Esophagus muscularis mucosa (tissue), 4 donors: ENCODE measurements around the gene YPEL4. TPM values are rescaled to one million over a fixed set of nuclear protein-coding genes. Genes with fewer than 3 reads are reported as not detected.

ENCODE experiments used
- DNase-seq: peaks from one replicate; pipeline ENCODE4 v3.0.0-alpha.2; 2017; ENCODE audit errors: extremely low spot score
- H3K27ac ChIP-seq, 4 donors: fragments of 200-600 bp; sonication (generic); replicated peaks in 1 of 4; 1 replicate in 3 of 4; 2 replicates in 1 of 4; pipeline ENCODE4 v1.5.1; 2016 to 2019; ENCODE audit warnings: mild to moderate bottlenecking in 1 of 4
- H3K27me3 ChIP-seq, 4 donors: fragments of 200-600 bp; sonication (generic); one replicate each; pipeline versions ENCODE4 v1.5.1 to v1.6.0; 2016 to 2019
- H3K36me3 ChIP-seq, 4 donors: fragments of 200-600 bp; sonication (generic); one replicate each; pipeline ENCODE4 v1.5.1; 2016 to 2019
- H3K4me1 ChIP-seq, 4 donors: fragments of 200-600 bp; sonication (generic); one replicate each; pipeline ENCODE4 v1.5.1; 2016 to 2019
- H3K4me3 ChIP-seq, 4 donors: fragments of 200-600 bp; sonication (generic); 1 replicate in 2 of 4; 2 replicates in 2 of 4; pipeline ENCODE4 v1.5.1; 2016 to 2019; ENCODE audit warnings: mild to moderate bottlenecking in 4 of 4, moderate library complexity in 1 of 4
- H3K9me3 ChIP-seq, 4 donors: fragments of 200-600 bp; sonication (generic); 1 replicate in 3 of 4; 2 replicates in 1 of 4; pipeline ENCODE4 v1.5.1; 2016 to 2019
- EP300 ChIP-seq: sonication (generic); formaldehyde crosslinking; IDR thresholded peaks from one replicate; pipeline ENCODE4 v1.6.1; 2017; ENCODE audit warnings: antibody characterized with exemption
- POLR2A ChIP-seq: fragments of 450-650 bp; IDR thresholded peaks from one replicate; pipeline ENCODE4 v1.6.1; 2017; ENCODE audit warnings: antibody characterized with exemption, moderate library complexity, mild to moderate bottlenecking, low read depth
- POLR2AphosphoS5 ChIP-seq, 2 donors: sonication (generic); formaldehyde crosslinking; IDR thresholded peaks; one replicate each; pipeline ENCODE4 v1.6.1; 2017; ENCODE audit warnings: antibody characterized with exemption in 2 of 2
- WGBS: methylation state at CpG from one replicate; pipeline ENCODE4 v1.1.5; 2018; 5-methylcytosine and 5-hydroxymethylcytosine counted together
- intact Hi-C: fragments of 100-400 bp; cut with DNase I; formaldehyde crosslinking; loops from one replicate; pipeline ENCODE4 v1.15.1; 2023
- total RNA-seq, 4 donors: library from RNA; depleted of rRNA; stranded (reverse); fragments of >200 nt; gene quantifications; one replicate each; pipeline versions ENCODE4 v1.1.0 to v1.2.1, GENCODE V29; 2016
- TF ChIP-seq, protein P1 (sequence below), 3 experiments: fragments of 200-600 bp in 2 of 3; fragments of 450-650 bp in 1 of 3; sonication (generic) in 2 of 3; IDR thresholded peaks; one replicate each; pipeline ENCODE4 v1.5.1; 2017 to 2019; ENCODE audit warnings: antibody characterized with exemption in 3 of 3, mild to moderate bottlenecking in 2 of 3, moderate library complexity in 1 of 3

The YPEL4 gene
- total RNA-seq, 4 donors from 2014 or later = 0.50 to 2.5 (median 1.0) TPM

DNA sequence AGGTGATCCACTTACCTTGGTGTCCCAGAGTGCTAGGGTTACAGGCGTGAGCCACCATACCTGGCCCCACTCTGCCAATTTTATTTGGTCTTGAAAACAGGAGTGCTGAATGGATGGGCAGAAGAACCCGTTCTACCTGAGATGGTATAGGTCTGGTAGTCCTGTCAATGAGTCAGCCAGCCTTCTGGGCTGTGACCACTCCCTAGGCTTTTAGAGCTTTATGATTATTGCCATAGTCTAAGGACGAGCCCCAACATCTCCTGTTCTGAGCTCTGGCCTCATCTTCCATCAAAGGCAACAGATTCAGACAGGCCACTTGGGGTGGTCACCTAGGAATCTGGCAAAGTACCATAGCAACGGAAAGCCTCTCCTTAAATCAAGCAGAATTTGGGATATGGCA is 29.7 kb upstream of the YPEL4 start:
- Histone ChIP-seq H3K27ac (no peak overlapping the region), H3K4me1 (peaks cover 8 to 52% (median 29%) of the 10 kb centered on the region in 4 donors), H3K36me3 (peaks cover 11 to 63% (median 56%) of the 10 kb centered on the region in 4 donors), H3K9me3 (no peaks in the 10 kb centered on the region), H3K27me3 (no peaks in the 10 kb centered on the region), H3K4me3 (no peak overlapping the region)
- 89% methylated on average over 4 of the region's 4 CpGs for WGBS
- intact Hi-C loops = no loop called here
- DNase-seq = no peak
- TF ChIP-seq POLR2A (no peak), POLR2AphosphoS5 (IDR thresholded peaks at IDR 0.05) (no peak), EP300 (no peak)
- TF ChIP-seq, protein P1, sequence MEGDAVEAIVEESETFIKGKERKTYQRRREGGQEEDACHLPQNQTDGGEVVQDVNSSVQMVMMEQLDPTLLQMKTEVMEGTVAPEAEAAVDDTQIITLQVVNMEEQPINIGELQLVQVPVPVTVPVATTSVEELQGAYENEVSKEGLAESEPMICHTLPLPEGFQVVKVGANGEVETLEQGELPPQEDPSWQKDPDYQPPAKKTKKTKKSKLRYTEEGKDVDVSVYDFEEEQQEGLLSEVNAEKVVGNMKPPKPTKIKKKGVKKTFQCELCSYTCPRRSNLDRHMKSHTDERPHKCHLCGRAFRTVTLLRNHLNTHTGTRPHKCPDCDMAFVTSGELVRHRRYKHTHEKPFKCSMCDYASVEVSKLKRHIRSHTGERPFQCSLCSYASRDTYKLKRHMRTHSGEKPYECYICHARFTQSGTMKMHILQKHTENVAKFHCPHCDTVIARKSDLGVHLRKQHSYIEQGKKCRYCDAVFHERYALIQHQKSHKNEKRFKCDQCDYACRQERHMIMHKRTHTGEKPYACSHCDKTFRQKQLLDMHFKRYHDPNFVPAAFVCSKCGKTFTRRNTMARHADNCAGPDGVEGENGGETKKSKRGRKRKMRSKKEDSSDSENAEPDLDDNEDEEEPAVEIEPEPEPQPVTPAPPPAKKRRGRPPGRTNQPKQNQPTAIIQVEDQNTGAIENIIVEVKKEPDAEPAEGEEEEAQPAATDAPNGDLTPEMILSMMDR (IDR thresholded peaks at IDR 0.05) = no peak

DNA sequence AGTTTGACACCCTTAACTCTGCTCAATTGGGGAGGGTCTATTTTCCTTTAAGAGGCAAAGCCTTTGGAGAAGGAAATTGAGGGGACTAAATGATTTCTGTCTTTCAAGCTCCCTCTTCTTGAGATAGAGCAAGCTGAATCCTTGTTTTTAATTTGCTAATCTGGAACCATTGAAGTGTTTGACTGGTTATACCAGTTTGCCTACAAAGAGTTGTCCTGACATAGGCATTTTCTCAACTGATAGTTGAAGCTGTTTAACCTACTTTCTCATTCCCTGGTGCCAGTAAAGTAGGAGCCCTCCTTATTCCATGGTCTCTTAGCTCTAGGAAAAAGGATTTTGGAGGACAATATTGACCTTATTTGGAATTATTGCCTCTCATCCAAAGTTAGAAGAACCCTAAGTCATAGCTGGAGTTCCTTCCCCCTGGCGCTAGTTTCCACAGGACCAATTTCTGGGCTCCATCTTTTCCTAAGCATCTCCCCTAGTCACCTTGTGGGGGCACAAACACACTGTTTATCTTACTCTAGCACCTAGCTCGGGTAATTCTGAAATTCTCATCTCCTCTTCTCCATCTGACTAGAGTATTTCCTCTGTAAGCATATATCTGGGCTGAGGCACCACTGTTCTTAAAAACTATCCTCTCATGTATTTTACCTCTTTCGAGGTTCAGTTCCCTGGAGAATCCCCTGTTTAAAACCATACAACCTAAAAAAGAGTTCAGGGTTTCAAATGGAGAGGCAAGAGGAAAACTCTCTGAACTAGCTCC is 25.6 kb upstream of the YPEL4 start:
- Histone ChIP-seq H3K27me3 (no peaks in the 10 kb centered on the region), H3K4me3 (no peak overlapping the region), H3K36me3 (peaks cover 29 to 59% (median 53%) of the 10 kb centered on the region in 4 donors), H3K4me1 (peaks cover 17 to 60% (median 40%) of the 10 kb centered on the region in 4 donors), H3K9me3 (no peaks in the 10 kb centered on the region), H3K27ac (no peak overlapping the region)
- intact Hi-C loops = no loop called here
- DNase-seq = no peak
- no peak for TF ChIP-seq POLR2AphosphoS5 (IDR thresholded peaks at IDR 0.05)
- TF ChIP-seq, protein P1 (IDR thresholded peaks at IDR 0.05) = no peak
- TF ChIP-seq EP300 = no peak
- TF ChIP-seq POLR2A = no peak
- WGBS = 91% methylated on average over 3 of the region's 3 CpGs

GRCh38 chr11:57674251-57674650 is 24.5 kb upstream of the YPEL4 start:
- Histone ChIP-seq H3K4me3 (no peak overlapping the region), H3K27ac (no peak overlapping the region), H3K36me3 (peaks cover 29 to 54% (median 49%) of the 10 kb centered on the region in 4 donors), H3K27me3 (no peaks in the 10 kb centered on the region), H3K9me3 (no peaks in the 10 kb centered on the region), H3K4me1 (peaks cover 20 to 60% (median 43%) of the 10 kb centered on the region in 4 donors)
- intact Hi-C loops = no loop called here
- DNase-seq = no peak
- TF ChIP-seq EP300 = no peak
- TF ChIP-seq POLR2A = no peak
- TF ChIP-seq POLR2AphosphoS5 (IDR thresholded peaks at IDR 0.05) = no peak
- TF ChIP-seq, protein P1 (IDR thresholded peaks at IDR 0.05) = no peak

DNA sequence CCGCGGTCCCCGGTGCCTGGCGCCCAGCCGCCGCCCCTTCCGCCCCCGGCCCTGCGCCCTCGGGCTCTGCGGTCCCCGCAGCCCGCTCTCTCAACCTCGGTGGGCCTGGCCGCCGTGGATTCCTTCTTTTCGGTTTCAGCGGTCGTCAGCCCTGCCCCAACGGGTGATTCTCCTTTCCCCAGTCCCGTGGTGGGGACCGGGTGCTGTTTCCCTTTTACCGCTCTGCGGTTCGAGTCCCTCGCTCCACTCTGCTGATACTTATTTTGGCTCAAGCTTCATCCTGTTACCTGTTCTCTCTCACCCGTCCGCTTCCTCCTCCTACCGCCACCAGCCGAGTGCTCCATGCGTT is 18.7 kb upstream of the YPEL4 start:
- intact Hi-C loops = loop anchor here (10.0 kb wide), 2 partner anchors 344 to 916 kb away; partner anchors contain the start of gene TNKS1BP1
- peaks cover 15 to 20% (median 16%) of the 10 kb centered on the region in 4 donors for H3K36me3 ChIP-seq
- WGBS = 1% methylated on average over 11 of the region's 31 CpGs
- H3K4me1 ChIP-seq = peaks cover 28 to 43% (median 37%) of the 10 kb centered on the region in 4 donors
- no peak for TF ChIP-seq EP300
- no peak for TF ChIP-seq POLR2A
- TF ChIP-seq, protein P1 (IDR thresholded peaks at IDR 0.05) = no peak
- no peak for TF ChIP-seq POLR2AphosphoS5 (IDR thresholded peaks at IDR 0.05)
- DNase-seq = no peak
- peak overlapping the region; percentile 93 to 96 (median 94) for H3K4me3 ChIP-seq
- no peaks in the 10 kb centered on the region for H3K27me3 ChIP-seq
- H3K9me3 ChIP-seq = no peaks in the 10 kb centered on the region
- peak overlapping the region; percentile 97 to 99 (median 98) for H3K27ac ChIP-seq
